Immature natural killer cell (primary cell): ENCODE results near the gene DCAF4. TPM values are rescaled to one million over a fixed set of nuclear protein-coding genes. Genes with fewer than 3 reads are reported as not detected.

Experiments used
- DNase-seq, 3 donors: peaks; one replicate each; pipeline ENCODE4 v3.0.0; 2022; ENCODE audit warnings: mixed read lengths in 1 of 3
- H3K27ac Mint-ChIP-seq, 6 donors: one replicate each; pipeline ENCODE4 v1.8.0; 2020; ENCODE audit warnings: mixed read lengths in 6 of 6, mild to moderate bottlenecking in 5 of 6, inconsistent platforms in 4 of 6, moderate library complexity in 3 of 6
- H3K27me3 Mint-ChIP-seq, 3 donors: one replicate each; pipeline ENCODE4 v1.8.0; 2020 to 2021; ENCODE audit warnings: low read depth in 3 of 3, mild to moderate bottlenecking in 3 of 3, mixed read lengths in 3 of 3, moderate library complexity in 3 of 3, inconsistent platforms in 1 of 3
- H3K36me3 Mint-ChIP-seq, 3 donors: one replicate each; pipeline ENCODE4 v1.8.0; 2020; ENCODE audit warnings: mixed read lengths in 3 of 3, inconsistent platforms in 2 of 3, mild to moderate bottlenecking in 2 of 3
- H3K4me1 Mint-ChIP-seq, 2 donors: one replicate each; pipeline ENCODE4 v1.8.0; 2020; ENCODE audit warnings: inconsistent platforms in 2 of 2, mild to moderate bottlenecking in 2 of 2, mixed read lengths in 2 of 2, moderate library complexity in 1 of 2
- H3K4me3 Mint-ChIP-seq, 5 donors: one replicate each; pipeline ENCODE4 v1.8.0; 2020; ENCODE audit warnings: mild to moderate bottlenecking in 5 of 5, mixed read lengths in 5 of 5, inconsistent platforms in 3 of 5, moderate library complexity in 3 of 5
- H3K9me3 Mint-ChIP-seq, 6 donors: one replicate each; pipeline ENCODE4 v1.8.0; 2020; ENCODE audit warnings: mild to moderate bottlenecking in 6 of 6, mixed read lengths in 6 of 6, inconsistent platforms in 4 of 6, moderate library complexity in 3 of 6
- polyA plus RNA-seq, 3 donors: library from polyadenylated mRNA; unstranded; fragments of 300-500 nt; fragmentation: Illumina TruSeq; gene quantifications; one replicate each; pipeline ENCODE4 v1.2.3, GENCODE V29; 2021

Gene DCAF4
- polyA plus RNA-seq = 1 to 10 TPM in 2 of 3 donors, under 1 TPM in 1; 0.44 to 8.7 (median 4.5) TPM

- peak; percentile 91 to 93 (median 92) for DNase-seq
- H3K27me3 Mint-ChIP-seq = peaks cover 5 to 15% (median 6%) of the 10 kb centered on the region in 3 donors
- H3K4me1 Mint-ChIP-seq = peaks cover 12 to 14% of the 10 kb centered on the region in 2 donors
- peak within 1 kb of the TSS; percentile 66 to 96 (median 88) for H3K27ac Mint-ChIP-seq
- no peaks in the 10 kb centered on the region for H3K36me3 Mint-ChIP-seq
- no peaks in the 10 kb centered on the region for H3K9me3 Mint-ChIP-seq
- H3K4me3 Mint-ChIP-seq = peak within 1 kb of the TSS; percentile 90 to 97 (median 95)
These were observed at the start of gene DCAF4 for GRCh38 chr14:72926292-72927028. DCAF4 (plus strand) TSS chr14:72926464; CDS start chr14:72937979, 11,515 bp downstream.

- no peak for DNase-seq
- Mint-ChIP-seq H3K4me1 (peaks cover 5 to 17% of the 10 kb centered on the region in 2 donors), H3K36me3 (peaks cover 0 to 12% (median 6%) of the 10 kb centered on the region in 3 donors), H3K27me3 (peaks cover 0 to 7% (median 0%) of the 10 kb centered on the region in 3 donors), H3K9me3 (peaks cover 0 to 4% (median 0%) of the 10 kb centered on the region in 6 donors), H3K4me3 (no peak overlapping the region), H3K27ac (peak overlapping the region in 1 of 6 donors; percentile 19)
These were observed 49.6 kb upstream of the DCAF4 start for GRCh38 chr14:72876710-72877063.

DNA sequence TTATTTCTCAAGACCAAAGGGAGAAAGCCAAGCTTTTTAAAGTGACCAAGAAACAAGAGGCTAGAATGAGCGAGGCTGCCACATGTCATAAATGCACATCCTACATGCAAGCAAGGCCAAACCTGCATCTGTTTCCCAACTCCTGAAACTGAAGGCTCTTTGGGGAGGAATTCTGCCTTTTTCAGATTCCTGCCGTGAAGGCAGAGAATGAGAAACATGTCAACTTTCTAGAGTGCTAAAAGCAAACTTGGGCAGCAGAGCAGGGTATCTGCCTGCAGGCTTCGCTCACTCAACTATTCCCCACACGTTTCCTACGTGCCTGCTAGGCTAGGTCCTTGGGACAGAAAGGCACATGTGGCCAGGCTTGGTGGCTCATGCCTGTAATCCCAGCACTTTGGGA is 47.5 kb upstream of the DCAF4 start:
- Mint-ChIP-seq H3K27ac (no peak overlapping the region), H3K9me3 (no peaks in the 10 kb centered on the region), H3K27me3 (peaks cover 0 to 11% (median 0%) of the 10 kb centered on the region in 3 donors), H3K36me3 (peaks cover 0 to 19% (median 6%) of the 10 kb centered on the region in 3 donors), H3K4me1 (peaks cover 15 to 31% of the 10 kb centered on the region in 2 donors), H3K4me3 (no peak overlapping the region)
- no peak for DNase-seq

DNA sequence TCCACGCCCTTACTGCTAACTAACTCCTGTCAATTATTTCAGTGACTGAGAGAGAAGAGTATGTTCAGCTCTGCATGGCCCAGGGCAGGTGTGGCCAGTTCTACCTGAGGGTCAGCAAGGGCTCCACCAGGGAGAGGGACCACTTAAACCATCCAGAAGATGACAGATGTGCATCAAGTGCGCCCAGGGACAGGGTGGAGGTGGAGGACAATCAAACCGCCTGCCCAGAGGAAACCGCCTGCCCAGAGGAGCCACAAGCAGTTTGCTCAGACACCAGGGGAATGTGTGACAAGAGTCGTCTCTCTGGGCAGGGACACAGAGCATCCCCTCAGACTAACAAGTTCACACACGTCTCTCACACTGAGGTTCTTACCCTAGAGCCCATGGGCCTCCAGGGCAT is 46.8 kb upstream of the DCAF4 start:
- no peaks in the 10 kb centered on the region for H3K9me3 Mint-ChIP-seq

DNA sequence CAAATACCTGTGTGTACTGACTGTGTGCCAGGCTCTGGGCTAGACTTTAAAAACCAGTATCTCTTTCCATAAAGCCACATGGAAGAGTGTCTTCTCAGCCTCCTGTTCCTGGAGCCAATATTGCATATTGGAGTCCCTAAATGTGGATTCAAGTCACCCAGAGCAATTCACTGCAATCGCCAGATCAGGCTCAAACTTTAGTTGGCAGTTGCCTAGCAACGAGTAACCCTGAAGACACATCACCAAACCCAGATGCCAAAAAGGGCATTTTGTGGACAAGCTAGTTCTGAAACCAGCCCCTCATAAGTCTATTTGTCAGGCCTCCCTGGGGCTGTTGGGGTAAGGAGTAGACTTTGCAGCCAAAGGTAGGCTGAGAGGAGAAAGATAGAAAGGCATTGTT is 46.1 kb upstream of the DCAF4 start:
- peaks cover 0 to 11% (median 2%) of the 10 kb centered on the region in 3 donors for H3K27me3 Mint-ChIP-seq
- H3K27ac Mint-ChIP-seq = no peak overlapping the region
- DNase-seq = no peak
- peaks cover 0 to 19% (median 6%) of the 10 kb centered on the region in 3 donors for H3K36me3 Mint-ChIP-seq
- H3K4me1 Mint-ChIP-seq = peaks cover 24 to 40% of the 10 kb centered on the region in 2 donors
- no peaks in the 10 kb centered on the region for H3K9me3 Mint-ChIP-seq
- H3K4me3 Mint-ChIP-seq = no peak overlapping the region

More for the DNA sequence above, 46.8 kb upstream of the DCAF4 start:
- Mint-ChIP-seq H3K4me1 (peaks cover 21 to 38% of the 10 kb centered on the region in 2 donors), H3K27me3 (peaks cover 0 to 11% (median under 1%) of the 10 kb centered on the region in 3 donors), H3K4me3 (peak overlapping the region in 1 of 5 donors; percentile 36), H3K27ac (no peak overlapping the region), H3K36me3 (peaks cover 0 to 19% (median 6%) of the 10 kb centered on the region in 3 donors)
- no peak for DNase-seq

DNA sequence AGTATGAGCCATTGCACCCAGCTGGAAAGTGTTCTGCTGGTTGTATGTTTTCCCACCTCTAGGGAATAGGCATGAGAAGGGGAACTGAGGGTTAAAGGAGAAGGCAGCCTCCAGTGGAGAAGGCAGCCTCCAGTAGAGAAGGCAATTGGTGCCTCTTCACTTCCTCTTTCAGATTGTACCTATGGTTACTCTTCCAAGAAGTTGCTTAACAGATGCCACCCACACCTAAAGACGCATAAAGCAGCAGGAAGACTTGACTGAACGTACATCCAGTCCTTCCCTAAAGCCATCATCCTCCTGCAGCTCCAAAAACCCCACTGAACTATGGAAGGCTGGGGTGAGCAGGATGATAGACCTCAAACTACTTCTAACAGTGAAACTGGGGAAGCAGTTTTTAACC is 45.4 kb upstream of the DCAF4 start:
- no peaks in the 10 kb centered on the region for H3K9me3 Mint-ChIP-seq
- H3K4me3 Mint-ChIP-seq = no peak overlapping the region
- peaks cover 0 to 11% (median 2%) of the 10 kb centered on the region in 3 donors for H3K27me3 Mint-ChIP-seq
- H3K4me1 Mint-ChIP-seq = peaks cover 24 to 40% of the 10 kb centered on the region in 2 donors
- H3K36me3 Mint-ChIP-seq = peaks cover 0 to 19% (median 4%) of the 10 kb centered on the region in 3 donors
- H3K27ac Mint-ChIP-seq = no peak overlapping the region
- no peak for DNase-seq

DNA sequence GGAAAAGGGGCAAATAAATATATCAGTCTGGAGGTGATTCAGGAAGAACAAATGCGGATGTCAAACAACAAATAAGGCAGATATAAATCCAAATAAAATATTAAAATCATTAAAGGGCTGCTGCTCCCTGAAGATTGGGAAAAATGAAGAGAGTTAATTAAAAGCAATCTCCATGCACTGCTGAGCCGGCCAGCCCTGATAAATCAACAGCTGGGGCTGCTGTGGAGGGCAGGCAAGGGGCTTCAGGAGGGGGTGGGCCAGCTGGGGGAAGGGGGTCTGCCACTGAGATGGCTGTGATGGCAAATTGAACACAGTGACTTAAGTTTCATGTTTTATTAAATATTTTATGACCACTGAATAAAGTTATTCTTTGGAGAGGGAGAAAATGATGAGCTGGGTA is 44.7 kb upstream of the DCAF4 start:
- Mint-ChIP-seq H3K4me3 (no peak overlapping the region), H3K9me3 (no peaks in the 10 kb centered on the region), H3K36me3 (peaks cover 0 to 19% (median 3%) of the 10 kb centered on the region in 3 donors), H3K27ac (no peak overlapping the region), H3K27me3 (peaks cover 0 to 11% (median 2%) of the 10 kb centered on the region in 3 donors), H3K4me1 (peaks cover 24 to 40% of the 10 kb centered on the region in 2 donors)
- no peak for DNase-seq

DNA sequence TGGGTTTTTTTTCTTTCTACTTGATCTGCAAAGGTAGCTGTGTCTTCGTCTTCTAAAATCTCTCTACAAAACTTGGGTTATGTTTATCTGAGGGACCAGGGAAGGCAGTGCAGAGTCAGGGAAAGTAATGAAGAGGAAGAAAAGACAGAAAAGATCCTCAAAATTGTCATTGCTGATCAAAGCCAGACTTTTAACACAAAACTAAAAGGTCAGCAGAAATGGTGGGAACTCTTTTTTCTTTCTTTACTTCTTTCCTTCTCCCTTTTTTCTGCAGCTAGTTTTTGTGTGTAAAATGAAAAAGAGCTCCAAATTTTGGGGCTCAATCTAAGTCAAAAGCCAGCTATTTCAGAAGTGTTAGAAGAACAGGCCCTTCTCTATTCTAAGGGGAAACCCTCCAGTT is 44.2 kb upstream of the DCAF4 start:
- Mint-ChIP-seq H3K27me3 (peaks cover 0 to 11% (median 2%) of the 10 kb centered on the region in 3 donors), H3K9me3 (no peaks in the 10 kb centered on the region), H3K4me3 (no peak overlapping the region), H3K27ac (no peak overlapping the region), H3K36me3 (peaks cover 0 to 19% (median 3%) of the 10 kb centered on the region in 3 donors), H3K4me1 (peaks cover 24 to 40% of the 10 kb centered on the region in 2 donors)
- DNase-seq = no peak

DNA sequence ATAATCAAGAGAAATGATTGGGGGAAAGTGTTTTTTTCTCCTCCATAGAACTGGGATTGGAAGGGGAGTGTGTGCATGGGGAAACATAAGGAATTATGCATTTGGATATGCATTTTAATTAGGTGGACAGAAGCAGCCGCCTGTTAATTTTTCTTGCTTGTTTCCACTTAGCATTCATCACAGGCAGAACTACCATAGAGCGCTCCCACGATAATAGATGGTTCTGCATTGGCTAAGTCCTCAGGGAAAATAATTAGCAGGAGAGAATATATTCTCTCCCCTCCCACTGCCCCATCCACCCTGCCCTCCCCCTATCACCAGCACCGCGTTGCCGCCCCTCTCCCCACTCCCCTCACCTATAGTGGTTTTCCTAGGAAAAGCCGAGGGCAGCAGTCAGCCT is 43.8 kb upstream of the DCAF4 start:
- Mint-ChIP-seq H3K27me3 (peaks cover 0 to 11% (median 2%) of the 10 kb centered on the region in 3 donors), H3K9me3 (no peaks in the 10 kb centered on the region), H3K27ac (no peak overlapping the region), H3K4me1 (peaks cover 24 to 40% of the 10 kb centered on the region in 2 donors), H3K4me3 (no peak overlapping the region), H3K36me3 (peaks cover 0 to 19% (median 3%) of the 10 kb centered on the region in 3 donors)
- DNase-seq = no peak

DNA sequence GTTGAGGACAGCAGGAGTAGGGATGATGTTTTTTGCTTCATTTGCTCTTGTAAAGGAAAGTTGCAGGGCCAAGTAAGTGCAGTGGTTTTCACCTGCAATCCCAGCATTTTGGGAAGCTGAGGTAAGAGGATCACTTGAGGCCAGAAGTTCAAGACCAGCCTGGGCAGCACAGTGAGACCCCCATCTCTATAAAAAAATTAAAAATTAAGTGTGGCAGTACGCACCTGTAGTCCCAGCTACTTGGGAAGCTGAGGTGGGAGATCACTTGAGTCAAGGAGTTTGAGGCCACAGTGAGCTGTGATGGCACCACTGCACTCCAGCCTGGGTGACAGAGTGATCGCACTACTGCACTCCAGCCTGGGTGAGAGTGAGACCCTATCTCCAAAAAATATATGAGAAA is 43.2 kb upstream of the DCAF4 start:
- H3K9me3 Mint-ChIP-seq = no peaks in the 10 kb centered on the region
- no peak overlapping the region for H3K27ac Mint-ChIP-seq
- peaks cover 0 to 19% (median 0%) of the 10 kb centered on the region in 3 donors for H3K36me3 Mint-ChIP-seq
- DNase-seq = no peak
- H3K27me3 Mint-ChIP-seq = peaks cover 0 to 11% (median 2%) of the 10 kb centered on the region in 3 donors
- peaks cover 24 to 40% of the 10 kb centered on the region in 2 donors for H3K4me1 Mint-ChIP-seq
- H3K4me3 Mint-ChIP-seq = no peak overlapping the region

GRCh38 chr14:72883961-72884360 is 42.3 kb upstream of the DCAF4 start:
- Mint-ChIP-seq H3K9me3 (no peaks in the 10 kb centered on the region), H3K27ac (peak overlapping the region in 1 of 6 donors; percentile 51), H3K4me1 (peaks cover 24 to 40% of the 10 kb centered on the region in 2 donors), H3K4me3 (peak overlapping the region in 4 of 5 donors; percentile 3 to 51 (median 36)), H3K27me3 (peaks cover 0 to 11% (median 2%) of the 10 kb centered on the region in 3 donors), H3K36me3 (peaks cover 0 to 19% (median 0%) of the 10 kb centered on the region in 3 donors)
- DNase-seq = peak; percentile 12 to 29 (median 22)

DNA sequence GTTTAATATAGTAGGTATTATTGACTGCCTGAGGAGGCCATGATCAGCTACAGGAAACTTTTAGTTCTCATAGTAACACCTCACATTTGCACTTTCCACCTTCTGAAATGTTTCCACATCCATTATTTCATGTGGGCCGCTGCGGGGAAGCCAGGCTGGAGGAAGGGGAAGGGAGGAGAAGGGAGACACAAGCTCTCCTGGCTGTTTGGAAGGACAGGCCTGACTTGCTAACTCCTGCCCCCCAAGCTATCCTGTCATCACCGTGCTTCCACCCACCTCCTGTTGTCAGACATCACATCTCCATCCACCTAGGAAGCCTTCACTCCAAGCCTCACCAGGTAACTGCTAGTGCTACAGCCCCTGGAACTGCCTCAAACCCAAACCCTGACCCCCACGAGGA is 41.9 kb upstream of the DCAF4 start:
- H3K27ac Mint-ChIP-seq = no peak overlapping the region
- no peak overlapping the region for H3K4me3 Mint-ChIP-seq
- H3K36me3 Mint-ChIP-seq = peaks cover 0 to 19% (median 0%) of the 10 kb centered on the region in 3 donors
- H3K4me1 Mint-ChIP-seq = peaks cover 23 to 38% of the 10 kb centered on the region in 2 donors
- DNase-seq = no peak
- H3K27me3 Mint-ChIP-seq = peaks cover 0 to 12% (median 2%) of the 10 kb centered on the region in 3 donors
- H3K9me3 Mint-ChIP-seq = no peaks in the 10 kb centered on the region

DNA sequence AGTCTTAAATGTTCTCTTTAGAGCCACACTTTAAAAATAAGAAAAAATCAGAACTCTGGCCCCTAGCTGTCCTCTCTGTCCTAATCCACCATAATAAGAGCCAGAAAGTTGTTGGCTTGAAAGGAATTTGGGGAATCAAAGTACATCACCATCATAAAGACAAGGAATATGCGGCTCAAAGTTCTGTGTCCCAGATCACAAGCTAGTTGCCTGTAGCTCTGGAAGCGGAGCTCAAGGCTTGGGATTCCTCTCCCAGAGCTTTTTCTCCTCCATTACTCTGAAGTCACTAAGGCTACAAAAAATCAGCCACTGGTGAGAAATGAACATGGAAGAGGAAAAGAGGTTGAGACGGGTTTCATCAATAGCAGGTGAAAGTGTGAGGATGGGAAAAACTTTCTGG is 38.8 kb upstream of the DCAF4 start:
- H3K4me3 Mint-ChIP-seq = no peak overlapping the region
- no peak overlapping the region for H3K27ac Mint-ChIP-seq
- no peaks in the 10 kb centered on the region for H3K36me3 Mint-ChIP-seq
- DNase-seq = no peak
- H3K27me3 Mint-ChIP-seq = peaks cover 7 to 11% (median 11%) of the 10 kb centered on the region in 3 donors
- H3K9me3 Mint-ChIP-seq = no peaks in the 10 kb centered on the region
- peaks cover 28 to 32% of the 10 kb centered on the region in 2 donors for H3K4me1 Mint-ChIP-seq

- Mint-ChIP-seq H3K4me1 (peaks cover 28 to 32% of the 10 kb centered on the region in 2 donors), H3K27ac (no peak overlapping the region), H3K4me3 (no peak overlapping the region), H3K36me3 (no peaks in the 10 kb centered on the region), H3K9me3 (no peaks in the 10 kb centered on the region), H3K27me3 (peaks cover 7 to 14% (median 10%) of the 10 kb centered on the region in 3 donors)
- no peak for DNase-seq
These were observed 38.1 kb upstream of the DCAF4 start for GRCh38 chr14:72888192-72888591.
